Middle frontal gyrus (tissue), 1 donor: ENCODE measurements around the gene MSMB.
"Not testable (repeated sequence)": the region's sequence is repeated elsewhere in the genome, so short reads cannot be mapped to it uniquely, and the experiment has no call there.

ENCODE experiments used
- DNase-seq: peaks from one replicate; pipeline ENCODE4 v3.0.0-alpha.2; 2015; ENCODE audit warnings: low spot score; ENCODE audit errors: extremely low spot score

MSMB gene, protein sequence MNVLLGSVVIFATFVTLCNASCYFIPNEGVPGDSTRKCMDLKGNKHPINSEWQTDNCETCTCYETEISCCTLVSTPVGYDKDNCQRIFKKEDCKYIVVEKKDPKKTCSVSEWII

DNA sequence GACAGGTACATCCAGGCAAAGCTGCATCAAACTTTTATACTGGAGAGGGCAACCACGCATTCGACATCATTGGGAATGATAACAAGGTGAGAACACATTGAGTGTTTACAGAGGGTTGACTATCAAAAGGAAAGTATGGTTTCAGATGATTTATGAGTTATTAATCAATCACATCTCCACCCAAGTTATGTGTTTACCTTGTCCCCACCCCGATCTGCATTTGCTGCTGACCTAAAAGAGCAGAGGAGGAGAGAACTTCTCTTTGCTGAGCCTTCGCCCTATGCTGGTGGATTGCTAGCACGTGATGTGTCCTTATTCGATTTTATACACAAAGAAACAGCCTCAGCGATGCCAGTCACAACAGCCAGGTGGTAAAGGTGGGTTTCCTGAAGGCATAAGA is at the start of gene MSMB:
Gene MSMB (minus strand): TSS at position 9 of the 400 bp plus-strand sequence. CDS start 32 bp downstream, outside the sequence.
- no peak for DNase-seq

GRCh38 chr10:46094931-46095750 is 49.1 kb upstream of the MSMB start:
- no peak for DNase-seq

GRCh38 chr10:46094197-46094500 is 48.1 kb upstream of the MSMB start:
- DNase-seq, result no peak

DNA sequence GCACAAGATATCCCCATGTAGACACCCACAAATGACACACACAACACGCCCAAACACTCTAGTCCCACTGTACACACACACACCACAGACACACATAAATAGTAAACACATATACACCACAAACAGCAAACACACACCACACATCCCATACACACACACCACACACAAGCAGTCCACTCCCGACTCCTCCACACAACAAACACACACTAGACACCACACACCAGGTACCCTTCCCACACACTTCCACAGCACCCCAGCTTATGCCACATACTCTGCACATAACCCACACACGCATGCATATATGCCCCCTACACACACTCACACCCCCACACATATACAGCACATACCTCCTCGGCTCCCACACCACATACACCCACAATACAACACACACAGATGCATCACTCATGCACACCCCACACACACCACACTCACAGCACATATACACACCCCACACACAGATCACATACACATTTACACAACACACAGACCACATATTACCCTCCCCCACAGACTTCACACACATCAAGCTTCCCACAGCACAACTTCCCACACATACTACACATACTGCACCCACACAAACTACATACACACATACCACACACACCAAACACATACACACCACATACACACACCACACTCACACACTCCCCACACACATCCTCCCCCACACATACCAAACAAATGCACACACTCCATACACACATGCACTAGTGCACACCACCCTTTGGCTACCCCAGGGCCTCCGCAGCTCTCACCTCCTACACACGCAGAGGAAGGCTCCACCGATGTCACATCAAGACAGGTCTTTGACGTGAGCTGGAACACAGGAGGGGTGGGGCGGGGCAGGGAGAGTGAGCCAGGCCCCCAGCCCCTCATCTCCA is 47.5 kb upstream of the MSMB start:
- DNase-seq, result not testable (repeated sequence)

DNA sequence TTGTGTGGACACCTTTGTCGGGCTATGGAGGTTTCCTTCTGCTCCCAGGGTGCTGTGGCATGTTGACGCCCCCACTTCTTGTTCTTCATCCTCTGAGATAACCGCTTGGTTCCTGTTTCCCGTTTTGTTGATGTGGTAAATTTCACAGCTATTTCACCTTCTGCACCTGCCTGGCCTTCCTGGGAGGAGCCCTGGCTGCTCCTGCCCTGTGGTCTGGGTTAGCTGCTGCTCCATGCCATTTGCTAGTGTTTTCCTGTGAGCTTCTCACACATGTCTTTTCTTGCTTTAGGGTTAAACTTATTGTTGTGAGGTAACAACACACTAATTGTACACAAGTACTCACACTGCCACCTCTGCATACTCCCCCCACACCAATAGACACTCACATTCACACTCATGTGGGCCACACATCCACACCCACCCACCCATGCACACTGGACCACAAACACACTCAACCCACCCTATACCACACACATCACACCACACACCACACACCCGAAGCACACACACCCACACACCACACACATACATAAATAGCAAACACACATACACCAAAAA is 46.5 kb upstream of the MSMB start:
- no peak for DNase-seq

GRCh38 chr10:46091828-46092523 is 45.9 kb upstream of the MSMB start:
- no peak for DNase-seq

GRCh38 chr10:46091080-46091827 is 45.2 kb upstream of the MSMB start:
- no peak for DNase-seq

GRCh38 chr10:46090258-46090812 is 44.3 kb upstream of the MSMB start:
- DNase-seq, result no peak

GRCh38 chr10:46087381-46087780 is 41.3 kb upstream of the MSMB start:
- DNase-seq, result not testable (repeated sequence)

DNA sequence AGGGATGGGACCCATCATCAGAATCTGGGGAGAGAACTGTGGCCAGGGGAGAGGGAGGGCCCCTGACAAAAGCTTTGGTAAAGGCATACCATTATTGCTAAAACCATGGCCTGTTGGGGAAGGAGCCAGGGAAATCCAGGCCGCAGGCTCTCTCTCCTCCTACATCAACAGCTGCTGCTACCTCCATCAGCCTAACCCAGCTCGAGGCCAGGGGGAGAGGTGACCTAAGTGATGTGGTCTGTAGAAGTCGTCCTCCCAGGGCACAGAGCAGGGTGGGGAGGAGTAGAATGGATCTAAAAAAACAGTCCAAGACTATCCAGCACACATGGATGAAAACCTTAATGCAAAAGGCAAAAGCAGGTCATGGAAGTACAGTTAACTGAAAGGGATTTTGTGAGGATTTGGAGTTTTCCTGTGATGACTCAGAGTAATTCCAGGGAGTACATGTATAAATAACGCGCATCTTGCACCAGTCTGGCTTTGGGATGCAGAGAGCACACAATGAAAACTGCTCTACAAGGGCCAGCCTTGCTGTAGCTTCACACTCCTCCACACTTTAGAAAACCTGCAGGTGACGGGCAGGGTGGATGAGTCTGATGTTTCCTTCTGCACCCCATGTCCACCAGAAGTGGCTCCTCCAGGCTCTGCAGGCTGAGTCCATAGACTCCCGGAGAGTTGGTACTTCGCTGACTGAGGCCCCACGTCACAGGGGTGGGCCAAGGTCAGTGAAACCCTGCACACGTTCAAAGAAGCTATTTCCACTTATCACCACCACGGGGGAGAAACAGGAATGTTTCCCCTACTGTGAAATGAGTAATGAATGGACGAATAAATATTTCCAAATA is 38.5 kb upstream of the MSMB start:
- DNase-seq, result no peak

GRCh38 chr10:46080886-46081285 is 34.8 kb upstream of the MSMB start:
- no peak for DNase-seq

- DNase-seq, result no peak
Measured at GRCh38 chr10:46079831-46080585, 33.9 kb upstream of the MSMB start.

DNA sequence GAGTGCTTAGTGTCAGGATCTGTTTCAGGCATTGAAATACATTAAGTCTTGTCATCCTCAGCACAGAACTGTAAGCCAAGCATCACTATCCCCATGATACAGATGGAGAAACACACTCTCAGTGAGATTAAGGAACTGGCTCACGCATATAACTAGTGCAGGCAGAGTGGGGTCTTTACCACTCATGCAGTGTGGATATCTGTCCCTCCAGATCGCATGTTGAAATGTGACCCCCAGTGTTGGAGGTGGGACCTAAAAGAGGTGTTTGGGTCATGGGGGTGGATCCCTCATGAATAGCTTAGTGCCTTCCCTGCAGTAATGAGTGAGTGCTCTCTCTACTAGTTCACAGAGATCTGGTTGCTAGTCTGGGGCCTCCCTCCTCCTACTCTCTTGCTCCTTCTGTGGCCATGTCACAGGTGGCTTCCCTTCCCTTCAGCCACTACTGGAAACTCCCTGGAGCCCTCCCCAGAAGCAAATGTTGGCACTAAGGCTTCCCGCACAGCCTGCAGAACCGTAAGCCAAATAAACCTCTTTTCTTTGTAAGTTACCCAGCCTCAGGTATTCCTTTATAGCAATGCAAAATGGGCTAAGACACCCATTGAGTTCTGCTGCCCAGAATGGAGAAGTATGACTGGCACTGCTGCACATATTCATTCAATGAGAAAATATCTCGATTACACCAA is 31.8 kb upstream of the MSMB start:
- no peak for DNase-seq

DNA sequence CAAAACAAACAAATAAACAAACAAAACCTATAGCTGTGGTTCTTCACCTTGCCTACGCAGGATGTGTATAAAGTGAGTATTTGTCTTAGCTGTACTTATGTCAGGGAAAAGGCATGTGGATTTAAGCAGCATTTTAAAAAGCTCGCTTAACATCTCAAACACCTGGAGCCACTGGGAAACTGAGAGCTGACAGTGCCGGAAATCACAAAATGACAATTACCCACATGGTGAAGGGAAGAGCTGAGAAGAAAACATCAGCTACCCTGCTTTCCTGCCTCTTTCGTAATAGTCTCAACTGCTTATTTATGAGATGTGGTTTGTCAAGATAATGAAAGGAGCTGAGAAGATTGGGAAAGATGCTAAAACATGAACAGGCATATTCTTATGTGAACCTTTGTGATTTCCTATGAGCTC is 31.1 kb upstream of the MSMB start:
- DNase-seq, result no peak

DNA sequence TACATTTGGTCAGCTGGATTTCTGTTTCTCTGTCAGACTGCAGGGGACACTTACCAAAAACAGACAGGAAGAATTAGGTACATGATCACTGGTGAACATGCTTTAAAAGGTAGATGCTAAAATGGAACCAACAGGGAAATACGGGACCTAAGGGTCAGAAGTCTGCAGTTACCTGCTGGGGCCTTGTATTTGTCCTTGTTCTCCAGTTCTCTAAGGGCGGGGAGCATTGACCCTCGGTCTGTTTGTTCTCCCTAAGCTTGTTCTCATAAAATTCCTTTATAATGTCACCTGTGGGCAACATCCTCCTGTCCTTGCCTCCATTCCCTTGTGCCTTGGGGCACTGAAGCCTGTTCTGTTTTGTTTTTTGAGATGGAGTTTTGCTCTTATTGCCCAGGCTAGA is 29.8 kb upstream of the MSMB start:
- DNase-seq, result no peak

DNA sequence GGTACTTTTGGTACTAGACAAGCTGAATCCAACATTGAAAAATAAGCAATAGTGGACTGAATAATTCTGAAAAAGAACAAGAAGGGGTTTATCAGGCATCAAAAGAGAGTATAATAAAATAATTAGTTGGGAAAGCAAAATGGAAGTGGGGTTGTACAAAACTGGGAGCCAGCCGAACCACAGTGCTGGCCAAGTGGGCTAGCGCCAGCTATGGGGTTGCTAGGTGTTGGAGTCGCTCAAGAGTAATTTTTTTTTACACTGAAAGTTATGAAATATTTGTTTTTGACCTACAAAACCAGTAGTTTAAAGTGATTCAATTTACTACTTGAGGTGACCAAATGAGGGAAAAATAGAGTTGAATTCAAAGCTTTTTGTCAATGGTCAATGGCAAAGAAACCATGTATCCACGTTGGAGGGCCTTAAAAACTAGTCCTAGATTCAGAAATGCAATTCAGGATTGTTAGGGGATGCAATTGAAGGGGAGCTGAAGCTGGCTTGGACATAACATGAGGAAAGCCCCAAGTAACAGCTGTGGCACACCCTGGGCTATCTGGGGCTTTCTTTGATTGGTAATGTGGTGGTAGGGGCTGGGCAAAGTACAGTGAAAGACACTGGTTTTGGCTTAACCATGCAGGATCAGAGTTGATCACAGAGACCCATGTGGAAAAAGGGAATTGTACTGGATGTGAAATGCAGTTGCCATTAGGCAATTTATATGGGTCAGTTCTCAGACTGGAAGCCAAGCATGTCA is 28.3 kb upstream of the MSMB start:
- no peak for DNase-seq

DNA sequence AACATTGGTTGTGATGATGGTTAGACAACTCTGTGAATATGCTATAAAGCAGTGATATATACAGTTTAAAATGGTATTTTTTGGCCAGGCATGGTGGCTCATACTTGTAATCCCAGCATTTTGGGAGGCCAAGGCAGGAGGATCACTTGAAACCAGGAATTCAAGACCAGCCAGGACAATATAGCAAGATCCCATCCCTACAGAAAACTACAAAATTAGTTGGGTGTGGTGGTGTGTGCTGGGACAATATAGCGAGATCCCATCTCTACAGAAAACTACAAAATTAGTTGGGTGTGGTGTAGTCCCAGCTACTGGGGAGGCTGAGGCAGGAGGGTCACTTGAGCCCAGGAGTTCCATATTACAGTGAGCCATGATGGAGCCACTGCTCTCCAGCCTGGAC is 27.5 kb upstream of the MSMB start:
- no peak for DNase-seq
